GM12878 (cell line): Measurements from ENCODE around the gene LENG1. TPM values are rescaled to one million over a fixed set of nuclear protein-coding genes. Genes with fewer than 3 reads are reported as not detected.

Experiments
- CBX3 ChIP-seq: fragments of 200-600 bp; sonication (generic); IDR thresholded peaks from 2 replicates; pipeline ENCODE4 v1.6.1; 2016; ENCODE audit warnings: low read depth, borderline replicate concordance
- CREB1 ChIP-seq: IDR thresholded peaks from 2 replicates; pipeline ENCODE4 v1.6.1; 2012; ENCODE audit warnings: low read depth, mild to moderate bottlenecking, inconsistent platforms
- CTCF ChIP-seq, 3 experiments: IDR thresholded peaks in 2 of 3; conservative IDR thresholded peaks in 1 of 3; 2 replicates each; pipeline ENCODE4 v1.5.1; 2011; ENCODE audit warnings: low read depth in 3 of 3, low read length in 3 of 3, mild to moderate bottlenecking in 3 of 3, control low read depth in 2 of 3, moderate library complexity in 2 of 3, inconsistent platforms in 1 of 3, mixed read lengths in 1 of 3; ENCODE audit not compliant: control insufficient read depth in 2 of 3, insufficient read depth in 1 of 3; ENCODE audit errors: extremely low read depth in 1 of 3
- DPF2 ChIP-seq: fragments of 450-650 bp; IDR thresholded peaks from 2 replicates; pipeline ENCODE4 v1.6.1; 2017; ENCODE audit warnings: mild to moderate bottlenecking
- HCFC1 ChIP-seq: fragments of 150-350 bp; IDR thresholded peaks from 2 replicates; pipeline ENCODE4 v1.6.1; 2014; ENCODE audit warnings: low read length
- IRF4 ChIP-seq: IDR thresholded peaks from 2 replicates; pipeline ENCODE4 v1.6.1; 2011; ENCODE audit warnings: low read depth, low read length
- MYB ChIP-seq: fragments of 150-350 bp; IDR thresholded peaks from 2 replicates; pipeline ENCODE4 v1.6.1; 2014; ENCODE audit warnings: mild to moderate bottlenecking, low read depth, low read length, borderline replicate concordance
- NR2C1 ChIP-seq: fragments of 450-650 bp; IDR thresholded peaks from 2 replicates; pipeline ENCODE4 v1.6.1; 2017; ENCODE audit warnings: antibody characterized with exemption, mild to moderate bottlenecking, moderate library complexity
- SKIL ChIP-seq: fragments of 450-650 bp; IDR thresholded peaks from 2 replicates; pipeline ENCODE4 v1.6.1; 2017; ENCODE audit warnings: mild to moderate bottlenecking, low read depth, inconsistent platforms; ENCODE audit not compliant: poor library complexity, severe bottlenecking
- SUZ12 ChIP-seq: fragments of 200-600 bp; sonication (generic); IDR thresholded peaks from one replicate; pipeline ENCODE4 v1.6.1; 2018; ENCODE audit warnings: antibody characterized with exemption, mild to moderate bottlenecking; ENCODE audit not compliant: unreplicated experiment
- ZSCAN29 ChIP-seq: fragments of 450-650 bp; IDR thresholded peaks from 2 replicates; pipeline ENCODE4 v1.6.1; 2017; ENCODE audit warnings: mild to moderate bottlenecking, moderate library complexity
- polyA plus RNA-seq, 11 experiments: library from polyadenylated mRNA; depleted of rRNA in 4 of 11; unstranded in 6 of 11; stranded (reverse) in 5 of 11; fragments of >200 nt; fragmentation: Nextera tagmentation in 4 of 11; fragmentation: Illumina TruSeq in 1 of 11; extraction: Ambion mirVana in 4 of 11; extraction: Trizol in 1 of 11; gene quantifications; 1 replicate in 1 of 11; 2 replicates in 10 of 11; pipeline versions ENCODE4 v1.2.1 to v1.2.3, GENCODE V29; 2011 to 2016; ENCODE audit warnings: inconsistent platforms in 2 of 11, missing spikeins in 2 of 11, low read depth in 1 of 11
- total RNA-seq, 4 experiments: library from RNA; depleted of rRNA in 3 of 4; stranded (reverse); fragments of >200 nt in 3 of 4; fragmentation: Illumina TruSeq in 1 of 4; extraction: Trizol in 1 of 4; gene quantifications; 2 replicates each; pipeline versions ENCODE4 v1.2.1 to v1.2.3, GENCODE V29; 2013 to 2021
- TF ChIP-seq, protein P1 (sequence below): fragments of 450-650 bp; formaldehyde crosslinking; IDR thresholded peaks from 2 replicates; pipeline ENCODE4 v1.4.0; 2020; ENCODE audit warnings: mild to moderate bottlenecking, moderate library complexity
- TF ChIP-seq, protein P2 (sequence below): fragments of 450-650 bp; formaldehyde crosslinking; IDR thresholded peaks from 2 replicates; pipeline ENCODE4 v1.4.0; 2022; ENCODE audit warnings: mild to moderate bottlenecking, moderate library complexity

The LENG1 gene
- total and polyA plus RNA-seq, 10 of the 15 experiments (the other 5 are each of a cell fraction or from before 2014, with no cell fraction given) = 0.21 to 10.8 (median 5.8) TPM

DNA sequence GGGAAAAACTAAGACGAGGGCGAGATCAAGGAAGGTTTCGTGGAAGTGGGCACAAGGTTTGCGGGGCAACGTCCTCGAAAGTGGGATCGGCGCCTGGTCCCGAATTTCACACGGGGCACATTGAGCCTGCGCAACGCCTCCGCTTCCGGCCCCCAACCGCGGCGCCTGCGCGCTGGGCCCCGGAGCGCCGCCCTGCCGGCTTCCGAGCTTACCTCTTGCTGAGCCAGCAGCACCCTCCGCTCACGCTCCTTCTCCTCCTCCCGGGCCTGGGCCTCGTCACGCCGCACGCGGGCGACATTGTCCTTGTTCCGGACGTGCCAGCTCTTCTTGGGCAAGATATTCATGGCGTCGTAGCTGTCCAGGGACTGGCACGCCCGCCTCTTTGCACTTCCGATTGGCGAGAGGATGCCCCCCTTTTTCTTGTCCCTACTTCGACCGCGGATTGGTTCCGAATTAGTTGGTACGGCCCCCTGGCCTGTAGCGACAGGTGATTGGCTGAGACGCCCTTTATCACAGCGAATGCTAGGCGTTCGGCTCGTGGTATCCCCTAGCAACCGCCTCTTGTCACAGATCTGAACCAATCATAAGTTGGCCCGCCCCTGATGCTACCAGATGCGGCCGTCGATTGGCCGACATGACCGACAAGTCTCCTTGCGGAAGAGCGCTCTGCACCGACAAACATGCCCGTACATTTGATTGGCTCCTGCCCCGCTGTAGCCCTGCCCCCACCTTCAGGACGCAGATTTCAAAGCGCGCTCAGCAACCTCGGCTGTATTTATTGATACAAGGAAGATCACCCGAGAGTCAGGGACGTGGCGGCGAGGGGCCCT, at the start of gene LENG1 (continued):
- TF ChIP-seq, protein P1, sequence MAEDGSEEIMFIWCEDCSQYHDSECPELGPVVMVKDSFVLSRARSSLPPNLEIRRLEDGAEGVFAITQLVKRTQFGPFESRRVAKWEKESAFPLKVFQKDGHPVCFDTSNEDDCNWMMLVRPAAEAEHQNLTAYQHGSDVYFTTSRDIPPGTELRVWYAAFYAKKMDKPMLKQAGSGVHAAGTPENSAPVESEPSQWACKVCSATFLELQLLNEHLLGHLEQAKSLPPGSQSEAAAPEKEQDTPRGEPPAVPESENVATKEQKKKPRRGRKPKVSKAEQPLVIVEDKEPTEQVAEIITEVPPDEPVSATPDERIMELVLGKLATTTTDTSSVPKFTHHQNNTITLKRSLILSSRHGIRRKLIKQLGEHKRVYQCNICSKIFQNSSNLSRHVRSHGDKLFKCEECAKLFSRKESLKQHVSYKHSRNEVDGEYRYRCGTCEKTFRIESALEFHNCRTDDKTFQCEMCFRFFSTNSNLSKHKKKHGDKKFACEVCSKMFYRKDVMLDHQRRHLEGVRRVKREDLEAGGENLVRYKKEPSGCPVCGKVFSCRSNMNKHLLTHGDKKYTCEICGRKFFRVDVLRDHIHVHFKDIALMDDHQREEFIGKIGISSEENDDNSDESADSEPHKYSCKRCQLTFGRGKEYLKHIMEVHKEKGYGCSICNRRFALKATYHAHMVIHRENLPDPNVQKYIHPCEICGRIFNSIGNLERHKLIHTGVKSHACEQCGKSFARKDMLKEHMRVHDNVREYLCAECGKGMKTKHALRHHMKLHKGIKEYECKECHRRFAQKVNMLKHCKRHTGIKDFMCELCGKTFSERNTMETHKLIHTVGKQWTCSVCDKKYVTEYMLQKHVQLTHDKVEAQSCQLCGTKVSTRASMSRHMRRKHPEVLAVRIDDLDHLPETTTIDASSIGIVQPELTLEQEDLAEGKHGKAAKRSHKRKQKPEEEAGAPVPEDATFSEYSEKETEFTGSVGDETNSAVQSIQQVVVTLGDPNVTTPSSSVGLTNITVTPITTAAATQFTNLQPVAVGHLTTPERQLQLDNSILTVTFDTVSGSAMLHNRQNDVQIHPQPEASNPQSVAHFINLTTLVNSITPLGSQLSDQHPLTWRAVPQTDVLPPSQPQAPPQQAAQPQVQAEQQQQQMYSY (CRISPR knock-in tag) = no peak
- TF ChIP-seq ZSCAN29 (no peak), MYB (no peak), IRF4 (no peak), DPF2 (peak; percentile 59), CBX3 (no peak), HCFC1 (no peak), CREB1 (peak; percentile 90), NR2C1 (no peak; the same call in 1 of the 2 replicates), SKIL (peak; percentile 80), CTCF (IDR thresholded peaks at IDR 0.05 in 2 of 3, conservative IDR thresholded peaks at IDR 0.05 in 1 of 3; ENCODE audit: control insufficient read depth in 2 of 3, extremely low read depth in 1 of 3, insufficient read depth in 1 of 3, low read depth in 3 of 3, low read length in 3 of 3) (peak in 2 of 3 experiments; percentile 16 to 34; a peak in 3 of 6 replicates), SUZ12 (no peak)
- TF ChIP-seq, protein P2, sequence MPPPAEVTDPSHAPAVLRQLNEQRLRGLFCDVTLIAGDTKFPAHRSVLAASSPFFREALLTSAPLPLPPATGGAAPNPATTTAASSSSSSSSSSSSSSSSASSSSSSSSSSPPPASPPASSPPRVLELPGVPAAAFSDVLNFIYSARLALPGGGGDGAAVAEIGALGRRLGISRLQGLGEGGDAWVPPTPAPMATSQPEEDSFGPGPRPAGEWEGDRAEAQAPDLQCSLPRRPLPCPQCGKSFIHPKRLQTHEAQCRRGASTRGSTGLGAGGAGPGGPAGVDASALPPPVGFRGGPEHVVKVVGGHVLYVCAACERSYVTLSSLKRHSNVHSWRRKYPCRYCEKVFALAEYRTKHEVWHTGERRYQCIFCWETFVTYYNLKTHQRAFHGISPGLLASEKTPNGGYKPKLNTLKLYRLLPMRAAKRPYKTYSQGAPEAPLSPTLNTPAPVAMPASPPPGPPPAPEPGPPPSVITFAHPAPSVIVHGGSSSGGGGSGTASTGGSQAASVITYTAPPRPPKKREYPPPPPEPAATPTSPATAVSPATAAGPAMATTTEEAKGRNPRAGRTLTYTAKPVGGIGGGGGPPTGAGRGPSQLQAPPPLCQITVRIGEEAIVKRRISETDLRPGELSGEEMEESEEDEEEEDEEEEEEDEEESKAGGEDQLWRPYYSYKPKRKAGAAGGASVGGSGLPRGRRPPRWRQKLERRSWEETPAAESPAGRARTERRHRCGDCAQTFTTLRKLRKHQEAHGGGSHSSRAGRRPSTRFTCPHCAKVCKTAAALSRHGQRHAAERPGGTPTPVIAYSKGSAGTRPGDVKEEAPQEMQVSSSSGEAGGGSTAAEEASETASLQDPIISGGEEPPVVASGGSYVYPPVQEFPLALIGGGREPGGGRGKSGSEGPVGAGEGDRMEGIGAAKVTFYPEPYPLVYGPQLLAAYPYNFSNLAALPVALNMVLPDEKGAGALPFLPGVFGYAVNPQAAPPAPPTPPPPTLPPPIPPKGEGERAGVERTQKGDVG = no peak
